SK-N-SH (cell line): ENCODE measurements around the gene U2AF1L4. TPM values are rescaled to one million over a fixed set of nuclear protein-coding genes. Genes with fewer than 3 reads are reported as not detected.
A peak's percentile ranks its signal among the peaks of the same experiment; 100 is the strongest.

Source experiments
- CTCF ChIA-PET: fragments of 300-600, 350-600 bp; formaldehyde crosslinking; extraction: SDS; loops from one replicate; lab custom pipeline; 2021; lab: Yijun Ruan, JAX
- POLR2A ChIA-PET: fragments of 350-600 bp; sonication (Branson Sonifier 250); formaldehyde crosslinking; extraction: SDS; loops from one replicate; lab custom pipeline; 2020; ENCODE audit warnings: antibody characterized with exemption, inconsistent platforms; lab: Yijun Ruan, JAX
- DNase-seq: peaks from one replicate; pipeline ENCODE4 v3.0.0; 2012
- H2AFZ ChIP-seq: fragments of 200-600 bp; sonication (generic); 2 replicates; pipeline ENCODE4 v1.8.1; 2016; ENCODE audit warnings: antibody characterized with exemption, mild to moderate bottlenecking, low read depth
- H3F3A ChIP-seq: fragments of 200-600 bp; sonication (generic); replicated peaks from 2 replicates; pipeline ENCODE3; 2016; ENCODE audit warnings: antibody characterized with exemption, mild to moderate bottlenecking; ENCODE audit not compliant: insufficient read depth
- H3K27ac ChIP-seq, 2 experiments: fragments of 200-500 bp in 1 of 2; fragments of 200-600 bp in 1 of 2; sonication (Bioruptor generic) in 1 of 2; sonication (generic), shearing (Covaris generic) in 1 of 2; 2 replicates each; pipeline versions ENCODE4 v1.5.1 to v1.6.1; 2014 to 2016; ENCODE audit warnings: low read depth in 2 of 2, inconsistent platforms in 1 of 2, low read length in 1 of 2, mild to moderate bottlenecking in 1 of 2, mixed read lengths in 1 of 2
- H3K27me3 ChIP-seq: fragments of 200-600 bp; sonication (generic), shearing (Covaris generic); 2 replicates; pipeline ENCODE4 v1.6.1; 2016; ENCODE audit warnings: mixed run types; ENCODE audit not compliant: insufficient read depth
- H3K36me3 ChIP-seq, 2 experiments: fragments of 200-500 bp in 1 of 2; fragments of 200-600 bp in 1 of 2; sonication (Bioruptor generic) in 1 of 2; sonication (generic) in 1 of 2; replicated peaks in 1 of 2; 2 replicates each; pipeline versions ENCODE3 to v1.5.1; 2014 to 2016; ENCODE audit warnings: low read length in 1 of 2, mild to moderate bottlenecking in 1 of 2; ENCODE audit not compliant: insufficient read depth in 2 of 2, control insufficient read depth in 1 of 2
- H3K4me1 ChIP-seq, 2 experiments: fragments of 200-500 bp in 1 of 2; fragments of 200-600 bp in 1 of 2; sonication (Bioruptor generic) in 1 of 2; sonication (generic), shearing (Covaris generic) in 1 of 2; 2 replicates each; pipeline versions ENCODE4 v1.5.1 to v1.6.1; 2014 to 2016; ENCODE audit warnings: low read depth in 1 of 2, low read length in 1 of 2, mixed run types in 1 of 2; ENCODE audit not compliant: insufficient read depth in 2 of 2, control insufficient read depth in 1 of 2
- H3K4me2 ChIP-seq: fragments of 200-600 bp; sonication (generic), shearing (Covaris generic); 2 replicates; pipeline ENCODE4 v1.6.1; 2017; ENCODE audit warnings: mixed run types
- H3K4me3 ChIP-seq, 2 experiments: fragments of 200-500 bp in 1 of 2; fragments of 200-600 bp in 1 of 2; sonication (Bioruptor generic) in 1 of 2; sonication (generic), shearing (Covaris generic) in 1 of 2; 2 replicates each; pipeline versions ENCODE4 v1.5.1 to v1.8.1; 2014 to 2016; ENCODE audit warnings: low read depth in 2 of 2, inconsistent platforms in 1 of 2, low read length in 1 of 2, mild to moderate bottlenecking in 1 of 2, mixed read lengths in 1 of 2, moderate library complexity in 1 of 2
- H3K79me2 ChIP-seq: fragments of 200-600 bp; sonication (generic); 2 replicates; pipeline ENCODE4 v1.8.1; 2017; ENCODE audit warnings: mild to moderate bottlenecking; ENCODE audit not compliant: insufficient read depth
- H3K9ac ChIP-seq: fragments of 200-600 bp; sonication (generic); 2 replicates; pipeline ENCODE4 v1.6.1; 2017; ENCODE audit warnings: mixed run types
- H3K9me2 ChIP-seq: fragments of 200-600 bp; sonication (generic); 2 replicates; pipeline ENCODE4 v1.6.1; 2017; ENCODE audit warnings: mixed run types
- H3K9me3 ChIP-seq: fragments of 200-600 bp; sonication (generic); 2 replicates; pipeline ENCODE4 v1.6.1; 2017; ENCODE audit warnings: mixed run types, mild to moderate bottlenecking, moderate library complexity
- H4K20me1 ChIP-seq: fragments of 200-600 bp; sonication (generic); 2 replicates; pipeline ENCODE4 v1.6.1; 2017; ENCODE audit warnings: mild to moderate bottlenecking, mixed run types; ENCODE audit not compliant: insufficient read depth
- EP300 ChIP-seq, 2 experiments: IDR thresholded peaks; 2 replicates each; pipeline versions ENCODE4 v1.4.0 to v1.6.1; 2012; ENCODE audit warnings: borderline replicate concordance in 1 of 2, low read depth in 1 of 2, low read length in 1 of 2
- EZH2phosphoT487 ChIP-seq: fragments of 200-600 bp; sonication (generic); IDR thresholded peaks from 2 replicates; pipeline ENCODE4 v1.6.1; 2017; ENCODE audit warnings: low read depth, mixed run types, mild to moderate bottlenecking, antibody characterized with exemption, moderate library complexity, borderline replicate concordance
- FOXJ3 ChIP-seq: sonication (generic); formaldehyde crosslinking; IDR thresholded peaks from 2 replicates; pipeline ENCODE4 v1.5.1; 2020; ENCODE audit warnings: mild to moderate bottlenecking, missing genetic modification reagents
- MEF2A ChIP-seq: IDR thresholded peaks from 2 replicates; pipeline ENCODE4 v1.4.0; 2012; ENCODE audit warnings: low read depth, borderline replicate concordance
- MXI1 ChIP-seq: IDR thresholded peaks from 2 replicates; pipeline ENCODE4 v1.6.1; 2012; ENCODE audit warnings: mild to moderate bottlenecking, low read depth, low read length, improper control_type of control experiment
- NFIC ChIP-seq: IDR thresholded peaks from 2 replicates; pipeline ENCODE4 v1.4.0; 2012; ENCODE audit warnings: borderline replicate concordance
- NRF1 ChIP-seq: IDR thresholded peaks from 2 replicates; pipeline ENCODE4 v1.6.1; 2012; ENCODE audit warnings: low read depth, mild to moderate bottlenecking, low read length
- RFX5 ChIP-seq: IDR thresholded peaks from 2 replicates; pipeline ENCODE4 v1.6.1; 2012; ENCODE audit warnings: mild to moderate bottlenecking, improper control_type of control experiment, low read length
- RXRA ChIP-seq: IDR thresholded peaks from 2 replicates; pipeline ENCODE4 v1.4.0; 2012; ENCODE audit warnings: low read depth, mild to moderate bottlenecking, borderline replicate concordance
- SIN3A ChIP-seq: IDR thresholded peaks from 2 replicates; pipeline ENCODE4 v1.6.1; 2012; ENCODE audit warnings: low read depth, mild to moderate bottlenecking, low read length, moderate library complexity, borderline replicate concordance
- TAF1 ChIP-seq: IDR thresholded peaks from 2 replicates; pipeline ENCODE4 v1.6.1; 2012; ENCODE audit warnings: low read depth, mild to moderate bottlenecking, low read length, moderate library complexity, borderline replicate concordance
- YY1 ChIP-seq: IDR thresholded peaks from 2 replicates; pipeline ENCODE4 v1.4.0; 2012; ENCODE audit warnings: low read depth, mild to moderate bottlenecking
- WGBS: methylation state at CpG from one replicate; pipeline ENCODE4 v1.1.6; 2017; ENCODE audit warnings: low lambda C conversion rate; 5-methylcytosine and 5-hydroxymethylcytosine counted together
- polyA plus RNA-seq, 3 experiments: library from polyadenylated mRNA; depleted of rRNA; stranded (reverse); fragments of >200 nt; gene quantifications; 2 replicates each; pipeline ENCODE4 v1.2.3, GENCODE V29; 2012
- TF ChIP-seq, protein P1 (sequence below): fragments of 150-350 bp; IDR thresholded peaks from 2 replicates; pipeline ENCODE4 v1.6.1; 2017; ENCODE audit warnings: antibody characterized with exemption, low read length, low read depth, borderline replicate concordance
- TF ChIP-seq, protein P2 (sequence below): IDR thresholded peaks from 2 replicates; pipeline ENCODE4 v1.4.0; 2012; ENCODE audit warnings: low read depth
- TF ChIP-seq, protein P3 (sequence below): fragments of 150-350 bp; IDR thresholded peaks from 2 replicates; pipeline ENCODE4 v1.6.1; 2016; ENCODE audit warnings: mild to moderate bottlenecking, low read depth, low read length
- TF ChIP-seq, protein P4 (sequence below): IDR thresholded peaks from 2 replicates; pipeline ENCODE4; 2012

The U2AF1L4 gene
- polyA plus RNA-seq, 1 of the 3 experiments (the other 2 are of a cell fraction), result 25.9 TPM

DNA sequence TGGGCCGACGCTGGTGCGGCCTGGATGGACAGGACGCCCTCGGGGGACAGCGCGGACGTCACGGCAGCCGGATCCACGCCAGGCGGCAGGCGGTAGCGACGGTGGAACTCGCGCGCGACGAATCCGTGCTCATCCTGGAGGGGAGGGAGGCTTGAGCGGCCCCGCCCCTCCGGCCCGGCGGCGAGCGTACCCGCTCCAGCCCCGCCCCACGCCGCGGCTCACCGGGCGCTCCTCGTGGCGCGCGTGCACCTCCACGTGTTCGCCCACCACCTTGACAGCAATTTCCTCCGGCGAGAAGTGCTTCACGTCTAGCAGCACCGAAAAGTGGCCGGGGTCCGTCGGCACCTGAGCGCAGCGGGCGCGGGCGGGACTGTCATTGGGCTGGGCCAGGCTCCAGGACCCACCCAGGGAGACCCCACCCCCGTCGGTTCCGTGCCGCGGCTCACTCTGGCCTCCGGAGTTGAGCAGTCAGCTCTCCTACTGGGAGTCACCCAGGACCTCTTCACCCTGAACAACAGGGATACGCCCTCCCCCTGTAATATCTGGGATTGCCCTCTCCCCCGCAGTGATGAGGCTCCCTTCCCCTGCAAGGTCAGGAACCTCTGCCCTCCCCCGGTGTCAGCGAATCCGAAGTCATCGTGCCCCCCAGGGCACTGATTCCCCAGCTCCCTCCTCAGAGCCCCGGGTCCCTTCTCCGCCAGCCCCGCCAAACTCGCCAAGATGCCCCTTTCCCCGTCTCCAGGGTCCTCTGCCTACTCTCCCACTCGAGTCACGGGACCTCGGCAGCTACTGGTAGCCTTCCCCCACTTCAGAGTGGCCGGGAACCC, 10.5 kb upstream of the U2AF1L4 start:
- Histone ChIP-seq H3K27ac (peak overlapping the region in 1 of 2 experiments; percentile 98; a peak in 2 of 4 replicates), H3K9ac (no peak overlapping the region), H3K79me2 (peaks cover 30% of the 10 kb centered on the region), H3F3A (peaks cover 10% of the 10 kb centered on the region), H3K36me3 (peaks cover 13 to 32% of the 10 kb centered on the region in 2 experiments), H2AFZ (no peak overlapping the region), H3K4me2 (no peak overlapping the region), H3K4me3 (no peak overlapping the region), H3K4me1 (peaks cover 7 to 19% of the 10 kb centered on the region in 2 experiments; a peak in 3 of 4 replicates), H4K20me1 (peaks cover 4% of the 10 kb centered on the region), H3K27me3 (no peaks in the 10 kb centered on the region), H3K9me3 (no peaks in the 10 kb centered on the region), H3K9me2 (no peaks in the 10 kb centered on the region)
- 95% methylated on average over 46 of the region's 74 CpGs for WGBS
- ChIA-PET POLR2A (no interaction called here), CTCF (interaction anchor here (0.9 kb wide), 1 partner anchor 64 kb away, joined by 4 read pairs; no protein-coding TSS in a partner anchor)
- no peak for DNase-seq
- TF ChIP-seq RXRA (no peak), YY1 (no peak), NRF1 (no peak), FOXJ3 (CRISPR knock-in tag) (no peak), RFX5 (no peak), EP300 (IDR thresholded peaks at IDR 0.05; ENCODE audit: borderline replicate concordance in 1 of 2, low read depth in 1 of 2, low read length in 1 of 2) (no peak), TAF1 (no peak), SIN3A (no peak)
- TF ChIP-seq, protein P1, sequence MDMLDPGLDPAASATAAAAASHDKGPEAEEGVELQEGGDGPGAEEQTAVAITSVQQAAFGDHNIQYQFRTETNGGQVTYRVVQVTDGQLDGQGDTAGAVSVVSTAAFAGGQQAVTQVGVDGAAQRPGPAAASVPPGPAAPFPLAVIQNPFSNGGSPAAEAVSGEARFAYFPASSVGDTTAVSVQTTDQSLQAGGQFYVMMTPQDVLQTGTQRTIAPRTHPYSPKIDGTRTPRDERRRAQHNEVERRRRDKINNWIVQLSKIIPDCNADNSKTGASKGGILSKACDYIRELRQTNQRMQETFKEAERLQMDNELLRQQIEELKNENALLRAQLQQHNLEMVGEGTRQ, result no peak
- TF ChIP-seq, protein P2, sequence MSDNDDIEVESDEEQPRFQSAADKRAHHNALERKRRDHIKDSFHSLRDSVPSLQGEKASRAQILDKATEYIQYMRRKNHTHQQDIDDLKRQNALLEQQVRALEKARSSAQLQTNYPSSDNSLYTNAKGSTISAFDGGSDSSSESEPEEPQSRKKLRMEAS, result no peak

DNA sequence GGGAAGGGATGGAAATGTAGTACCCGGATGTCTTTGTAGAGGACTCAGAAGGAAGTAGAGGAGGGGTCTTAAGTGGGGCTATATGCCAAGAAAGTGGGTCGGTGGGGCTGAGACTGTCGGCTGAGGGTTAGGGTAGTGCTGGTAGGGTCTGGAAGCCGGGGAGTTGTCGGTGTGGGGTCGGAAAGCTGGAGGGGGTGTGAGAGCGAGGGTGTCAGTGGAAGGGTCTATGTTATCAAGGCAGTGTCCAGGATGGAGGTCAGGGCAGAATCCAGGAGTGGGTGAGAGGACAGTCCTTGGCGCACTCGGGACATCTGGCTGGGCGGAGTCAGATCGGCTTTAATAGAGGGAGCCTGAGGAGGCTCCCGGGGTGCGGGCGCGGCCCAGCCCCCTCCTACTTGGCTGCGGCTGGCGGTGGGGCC, 9.9 kb upstream of the U2AF1L4 start:
- TF ChIP-seq MXI1 (no peak), EZH2phosphoT487 (no peak), NFIC (no peak), MEF2A (no peak)
- TF ChIP-seq, protein P3, sequence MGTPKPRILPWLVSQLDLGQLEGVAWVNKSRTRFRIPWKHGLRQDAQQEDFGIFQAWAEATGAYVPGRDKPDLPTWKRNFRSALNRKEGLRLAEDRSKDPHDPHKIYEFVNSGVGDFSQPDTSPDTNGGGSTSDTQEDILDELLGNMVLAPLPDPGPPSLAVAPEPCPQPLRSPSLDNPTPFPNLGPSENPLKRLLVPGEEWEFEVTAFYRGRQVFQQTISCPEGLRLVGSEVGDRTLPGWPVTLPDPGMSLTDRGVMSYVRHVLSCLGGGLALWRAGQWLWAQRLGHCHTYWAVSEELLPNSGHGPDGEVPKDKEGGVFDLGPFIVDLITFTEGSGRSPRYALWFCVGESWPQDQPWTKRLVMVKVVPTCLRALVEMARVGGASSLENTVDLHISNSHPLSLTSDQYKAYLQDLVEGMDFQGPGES, result no peak
- TF ChIP-seq, protein P4, sequence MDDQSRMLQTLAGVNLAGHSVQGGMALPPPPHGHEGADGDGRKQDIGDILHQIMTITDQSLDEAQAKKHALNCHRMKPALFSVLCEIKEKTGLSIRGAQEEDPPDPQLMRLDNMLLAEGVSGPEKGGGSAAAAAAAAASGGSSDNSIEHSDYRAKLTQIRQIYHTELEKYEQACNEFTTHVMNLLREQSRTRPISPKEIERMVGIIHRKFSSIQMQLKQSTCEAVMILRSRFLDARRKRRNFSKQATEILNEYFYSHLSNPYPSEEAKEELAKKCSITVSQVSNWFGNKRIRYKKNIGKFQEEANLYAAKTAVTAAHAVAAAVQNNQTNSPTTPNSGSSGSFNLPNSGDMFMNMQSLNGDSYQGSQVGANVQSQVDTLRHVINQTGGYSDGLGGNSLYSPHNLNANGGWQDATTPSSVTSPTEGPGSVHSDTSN, result no peak
- POLR2A ChIA-PET, result no interaction called here
- WGBS, result 92% methylated on average over 12 of the region's 17 CpGs
- Histone ChIP-seq H3K9me2 (no peaks in the 10 kb centered on the region), H3K27me3 (no peaks in the 10 kb centered on the region), H3K79me2 (peaks cover 29% of the 10 kb centered on the region), H3K27ac (no peak overlapping the region), H3K4me2 (no peak overlapping the region), H4K20me1 (peaks cover 4% of the 10 kb centered on the region), H3K9ac (no peak overlapping the region), H3K9me3 (no peaks in the 10 kb centered on the region), H2AFZ (no peak overlapping the region), H3F3A (peaks cover 10% of the 10 kb centered on the region), H3K4me3 (no peak overlapping the region), H3K36me3 (peaks cover 7 to 32% of the 10 kb centered on the region in 2 experiments), H3K4me1 (peaks cover 7 to 19% of the 10 kb centered on the region in 2 experiments; a peak in 3 of 4 replicates)
- CTCF ChIA-PET, result no interaction called here
- DNase-seq, result no peak
